Testis (tissue), 3 donors: Measurements from ENCODE around the gene TMEM63C. TPM values are rescaled to one million over a fixed set of nuclear protein-coding genes. Genes with fewer than 3 reads are reported as not detected.

Source experiments
- DNase-seq: peaks from one replicate; pipeline ENCODE4 v3.0.0-alpha.2; 2019
- H3K27ac ChIP-seq, 2 donors: fragments of 200-600 bp; sonication (generic); one replicate each; pipeline ENCODE4 v1.5.1; 2019
- H3K27me3 ChIP-seq: fragments of 200-600 bp; sonication (generic); one replicate; pipeline ENCODE4 v1.5.1; 2019
- H3K36me3 ChIP-seq: fragments of 200-600 bp; sonication (generic); one replicate; pipeline ENCODE4 v1.5.1; 2017; ENCODE audit warnings: low read depth; ENCODE audit errors: missing control alignments
- H3K4me1 ChIP-seq: fragments of 200-600 bp; sonication (generic); one replicate; pipeline ENCODE4 v1.5.1; 2019
- H3K4me3 ChIP-seq, 2 donors: fragments of 200-600 bp; sonication (generic); one replicate each; pipeline ENCODE4 v1.5.1; 2017 to 2019
- H3K9me3 ChIP-seq: fragments of 200-600 bp; sonication (generic); one replicate; pipeline ENCODE4 v1.5.1; 2017
- CTCF ChIP-seq, 3 experiments: fragments of 450-650 bp in 2 of 3; fragments of 200-600 bp in 1 of 3; sonication (generic) in 1 of 3; IDR thresholded peaks; one replicate each; pipeline ENCODE4 v1.5.1; 2016 to 2019; ENCODE audit warnings: antibody characterized with exemption in 3 of 3, mild to moderate bottlenecking in 2 of 3, moderate library complexity in 1 of 3
- POLR2A ChIP-seq: fragments of 450-650 bp; IDR thresholded peaks from one replicate; pipeline ENCODE4 v1.6.1; 2017; ENCODE audit warnings: antibody characterized with exemption, mild to moderate bottlenecking, moderate library complexity
- WGBS, 2 donors: methylation state at CpG; one replicate each; pipeline ENCODE4 v1.1.5; 2018; 5-methylcytosine and 5-hydroxymethylcytosine counted together
- intact Hi-C: fragments of 100-400 bp; cut with DNase I; formaldehyde crosslinking; loops from one replicate; pipeline ENCODE4 v1.15.1; 2023; ENCODE audit warnings: low total_unique reads
- polyA plus RNA-seq: library from polyadenylated mRNA; stranded (reverse); fragments of 350-450 nt; fragmentation: Illumina TruSeq; extraction: RNeasy Lipid Tissue Mini Kit (QIAGEN cat#74804); gene quantifications from one replicate; pipeline ENCODE4 v1.2.3, GENCODE V29; 2014; ENCODE audit warnings: low read depth, low replicate concordance; ENCODE audit not compliant: insufficient read depth
- total RNA-seq, 2 donors: library from RNA; depleted of rRNA; stranded (reverse); fragments of >200 nt; gene quantifications; one replicate each; pipeline ENCODE4 v1.2.3, GENCODE V29; 2016

Gene TMEM63C
- total and polyA plus RNA-seq, 3 donors from 2014 or later, result 14.1 to 21.0 (median 20.7) TPM

- WGBS, 2 donors, result 91 to 100% methylated on average over 3 to 4 of the region's 4 CpGs
- no peaks in the 10 kb centered on the region for H3K36me3 ChIP-seq
- intact Hi-C loops, result no loop called here
- no peaks in the 10 kb centered on the region for H3K27me3 ChIP-seq
- DNase-seq, result no peak
- no peak overlapping the region for H3K27ac ChIP-seq
- H3K4me3 ChIP-seq, result no peak overlapping the region
- TF ChIP-seq POLR2A (no peak), CTCF (IDR thresholded peaks at IDR 0.05) (no peak)
- H3K4me1 ChIP-seq, result no peaks in the 10 kb centered on the region
- no peaks in the 10 kb centered on the region for H3K9me3 ChIP-seq
Measured at GRCh38 chr14:77201696-77202095, 20.1 kb downstream of the TMEM63C start.

- Histone ChIP-seq H3K27ac (no peak overlapping the region), H3K36me3 (no peaks in the 10 kb centered on the region), H3K27me3 (no peaks in the 10 kb centered on the region), H3K4me1 (no peaks in the 10 kb centered on the region), H3K4me3 (no peak overlapping the region), H3K9me3 (no peaks in the 10 kb centered on the region)
- 54 to 61% methylated on average over 4 to 5 of the region's 5 CpGs for WGBS, 2 donors
- no peak for DNase-seq
- intact Hi-C loops, result no loop called here
- TF ChIP-seq CTCF (IDR thresholded peaks at IDR 0.05), result no peak
- no peak for TF ChIP-seq POLR2A
Measured at GRCh38 chr14:77203611-77204458, 22.2 kb downstream of the TMEM63C start.

- H3K4me1 ChIP-seq, result no peaks in the 10 kb centered on the region
- 77 to 78% methylated on average over 6 of the region's 6 CpGs for WGBS, 2 donors
- TF ChIP-seq CTCF (IDR thresholded peaks at IDR 0.05) (no peak), POLR2A (no peak)
- H3K4me3 ChIP-seq, result no peak overlapping the region
- no peaks in the 10 kb centered on the region for H3K9me3 ChIP-seq
- no peak for DNase-seq
- no peaks in the 10 kb centered on the region for H3K36me3 ChIP-seq
- intact Hi-C loops, result no loop called here
- H3K27ac ChIP-seq, result no peak overlapping the region
- H3K27me3 ChIP-seq, result no peaks in the 10 kb centered on the region
Measured at GRCh38 chr14:77204459-77204771, 22.8 kb downstream of the TMEM63C start.

- no peaks in the 10 kb centered on the region for H3K36me3 ChIP-seq
- DNase-seq, result no peak
- no peak overlapping the region for H3K4me3 ChIP-seq
- TF ChIP-seq POLR2A, result no peak
- TF ChIP-seq CTCF (IDR thresholded peaks at IDR 0.05), result no peak
- no peaks in the 10 kb centered on the region for H3K9me3 ChIP-seq
- WGBS, 2 donors, result 93 to 100% methylated on average over 1 of the region's 1 CpG
- H3K27me3 ChIP-seq, result no peaks in the 10 kb centered on the region
- no peak overlapping the region for H3K27ac ChIP-seq
- no peaks in the 10 kb centered on the region for H3K4me1 ChIP-seq
- intact Hi-C loops, result no loop called here
Measured at GRCh38 chr14:77204907-77205306, 23.3 kb downstream of the TMEM63C start.

GRCh38 chr14:77205566-77205965 lies 24.0 kb downstream of the TMEM63C start:
- 44 to 60% methylated on average over 4 of the region's 4 CpGs for WGBS, 2 donors
- Histone ChIP-seq H3K27me3 (no peaks in the 10 kb centered on the region), H3K9me3 (no peaks in the 10 kb centered on the region), H3K27ac (no peak overlapping the region), H3K36me3 (no peaks in the 10 kb centered on the region), H3K4me1 (no peaks in the 10 kb centered on the region), H3K4me3 (no peak overlapping the region)
- intact Hi-C loops, result no loop called here
- TF ChIP-seq CTCF (IDR thresholded peaks at IDR 0.05) (no peak), POLR2A (no peak)
- no peak for DNase-seq
